ENCODE results near the gene RIOK1. TPM values are rescaled to one million over a fixed set of nuclear protein-coding genes. Genes with fewer than 3 reads are reported as not detected.

Gene RIOK1
- total RNA-seq, 1 experiment from 2014 or later, result 23.8 TPM

DNA sequence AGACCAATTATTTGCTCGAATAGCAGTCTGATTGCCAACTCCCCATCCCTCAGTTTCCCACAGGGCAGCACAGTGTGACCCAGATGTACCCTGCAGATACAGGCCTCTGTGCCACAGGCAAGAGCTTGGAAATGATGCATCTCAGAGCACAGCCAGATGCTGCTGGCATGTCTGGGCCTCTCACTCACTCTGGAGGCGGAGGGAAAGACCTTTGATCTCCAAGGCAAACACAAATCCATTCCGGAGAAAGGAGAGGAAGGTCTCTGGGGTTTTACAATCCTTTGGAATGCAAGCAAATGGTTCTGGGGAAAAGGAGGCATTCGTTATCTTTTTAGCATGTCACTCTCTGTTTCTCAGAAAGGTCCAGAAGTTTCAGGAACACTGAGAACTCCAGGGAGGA is 74.2 kb downstream of the RIOK1 start:
- Histone ChIP-seq H3K9me3 (replicated peaks) (no peaks in the 10 kb centered on the region), H3K27ac (no peak overlapping the region)
- DNase-seq (ENCODE audit: low read depth in 1 of 2, low spot score in 2 of 2), result no peak

DNA sequence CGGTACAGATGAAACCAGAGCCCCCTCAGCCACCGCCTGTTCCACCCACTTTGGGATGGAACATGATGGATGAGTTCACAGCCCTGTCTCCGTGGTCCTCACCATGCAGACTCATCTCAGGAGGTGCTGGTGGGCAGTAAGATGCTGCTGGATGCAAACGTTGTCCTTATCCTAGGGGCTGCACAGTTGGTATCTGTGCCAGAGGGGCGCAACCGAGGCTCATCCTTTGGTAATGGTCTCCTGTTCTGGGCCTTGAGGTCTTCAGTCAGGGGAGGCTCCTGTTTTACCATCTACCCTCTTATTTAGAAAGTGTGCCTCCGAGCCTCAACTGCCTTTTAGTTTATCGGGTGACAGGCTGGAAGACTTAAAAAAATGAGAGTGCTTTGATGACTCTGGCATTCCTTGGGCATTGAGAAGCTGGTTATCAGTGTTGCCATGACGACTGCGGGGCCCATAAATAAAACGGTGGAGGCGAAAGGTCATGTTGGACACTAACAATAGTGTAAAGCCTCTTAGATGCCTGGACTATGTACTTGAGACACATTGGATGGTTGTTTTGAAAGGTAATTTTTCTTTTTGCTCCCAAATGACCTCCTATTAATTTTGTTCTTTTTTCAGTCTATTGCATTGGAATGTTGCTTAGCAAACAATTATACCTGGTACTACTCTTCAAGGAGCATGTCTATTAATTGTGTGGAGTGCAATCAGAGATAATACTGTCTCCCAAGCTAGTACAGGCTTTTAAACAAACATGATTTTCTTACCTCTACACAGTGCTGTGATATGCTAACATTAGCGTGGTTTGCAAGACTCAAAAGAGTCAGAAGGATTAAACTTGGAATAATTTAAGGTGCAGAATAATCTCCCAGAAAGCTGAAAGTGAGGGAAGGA is 77.6 kb downstream of the RIOK1 start:
- H3K27me3 ChIP-seq (replicated peaks), result no peaks in the 10 kb centered on the region
- no peak for DNase-seq (ENCODE audit: low read depth in 1 of 2, low spot score in 2 of 2)
- no peak overlapping the region for H3K27ac ChIP-seq
- H3K9me3 ChIP-seq (replicated peaks), result no peaks in the 10 kb centered on the region
- H3K4me1 ChIP-seq (replicated peaks), result peaks cover 5% of the 10 kb centered on the region; the same call in 1 of the 2 replicates
- no peak overlapping the region for H3K4me3 ChIP-seq
- no peaks in the 10 kb centered on the region for H3K36me3 ChIP-seq

More for the DNA sequence above, 74.2 kb downstream of the RIOK1 start:
- H3K27me3 ChIP-seq (replicated peaks), result no peaks in the 10 kb centered on the region
- H3K4me3 ChIP-seq, result no peak overlapping the region
- H3K4me1 ChIP-seq (replicated peaks), result peaks cover 5% of the 10 kb centered on the region; the same call in 1 of the 2 replicates
- H3K36me3 ChIP-seq, result no peaks in the 10 kb centered on the region

Other genes starting within 250 kb of the RIOK1 start
- 153 and 169 TPM in 2 replicates for gene SSR1, start 76.6 kb upstream of the RIOK1 start, total RNA-seq (2014; rRNA removed; shearing (Covaris generic))
- 0.08 TPM in 1 of 2 replicates, not detected in the other for gene CAGE1, start 66 bp upstream of the RIOK1 start, total RNA-seq (2014; rRNA removed; shearing (Covaris generic))
- 0.08 TPM in 1 of 2 replicates, not detected in the other for gene DSP, start 151.9 kb downstream of the RIOK1 start, total RNA-seq (2014; rRNA removed; shearing (Covaris generic))
- 11.1 and 19.6 TPM in 2 replicates for gene SNRNP48, start 200.4 kb downstream of the RIOK1 start, total RNA-seq (2014; rRNA removed; shearing (Covaris generic))